ENCODE measurements around the gene ATG10.

GRCh38 chr5:81942746-81943145 lies 29.1 kb upstream of the ATG10 start:
- TF ChIP-seq CTCF (IDR thresholded peaks at IDR 0.05): no peak
- no peak for TF ChIP-seq POLR2AphosphoS5 (IDR thresholded peaks at IDR 0.05; ENCODE audit: insufficient read depth in 1 of 2, low read depth in 1 of 2)
- TF ChIP-seq POLR2A (IDR thresholded peaks at IDR 0.05): no peak
